Transverse colon (tissue), 4 donors: ENCODE measurements around the gene PLEKHG4B. TPM values are rescaled to one million over a fixed set of nuclear protein-coding genes. Genes with fewer than 3 reads are reported as not detected.
"Not testable (repeated sequence)": the region's sequence is repeated elsewhere in the genome, so short reads cannot be mapped to it uniquely, and the experiment has no call there.

Experiments used
- DNase-seq: peaks from one replicate; pipeline ENCODE4 v3.0.0-alpha.2; 2019
- H3K27ac ChIP-seq, 4 donors: fragments of 200-600 bp; sonication (generic); 2 replicates each; pipeline ENCODE4 v1.5.1; 2016 to 2018; ENCODE audit warnings: inconsistent platforms in 4 of 4
- H3K27me3 ChIP-seq: fragments of 200-600 bp; sonication (generic); 2 replicates; pipeline ENCODE4 v1.5.1; 2017; ENCODE audit warnings: inconsistent platforms
- H3K36me3 ChIP-seq, 4 donors: fragments of 200-600 bp; sonication (generic); 2 replicates each; pipeline ENCODE4 v1.5.1; 2017 to 2019; ENCODE audit warnings: inconsistent platforms in 4 of 4
- H3K4me1 ChIP-seq, 4 donors: fragments of 200-600 bp; sonication (generic); 2 replicates each; pipeline ENCODE4 v1.5.1; 2017 to 2020; ENCODE audit warnings: inconsistent platforms in 4 of 4
- H3K4me3 ChIP-seq, 4 donors: fragments of 200-600 bp; sonication (generic); 1 replicate in 1 of 4; 2 replicates in 3 of 4; pipeline versions ENCODE4 v1.5.1 to v1.6.1; 2017 to 2019; ENCODE audit warnings: inconsistent platforms in 4 of 4
- H3K9me3 ChIP-seq, 2 donors: fragments of 200-600 bp; sonication (generic); 2 replicates each; pipeline ENCODE4 v1.5.1; 2017 to 2019; ENCODE audit warnings: inconsistent platforms in 2 of 2
- EP300 ChIP-seq: sonication (generic); formaldehyde crosslinking; IDR thresholded peaks from one replicate; pipeline ENCODE4 v1.6.1; 2017; ENCODE audit warnings: antibody characterized with exemption, low read depth
- POLR2A ChIP-seq: fragments of 450-650 bp; IDR thresholded peaks from one replicate; pipeline ENCODE4 v1.6.1; 2016; ENCODE audit warnings: antibody characterized with exemption, mild to moderate bottlenecking, moderate library complexity
- POLR2AphosphoS5 ChIP-seq, 3 donors: sonication (generic); formaldehyde crosslinking; IDR thresholded peaks; one replicate each; pipeline ENCODE4 v1.6.1; 2016; ENCODE audit warnings: antibody characterized with exemption in 3 of 3
- WGBS, 2 donors: methylation state at CpG; one replicate each; pipeline ENCODE4 v1.1.5; 2018; ENCODE audit warnings: low coverage in 1 of 2; 5-methylcytosine and 5-hydroxymethylcytosine counted together
- in situ Hi-C, 4 donors: fragments of 200-750 bp; cut with MboI; loops; one replicate each; pipeline versions ENCODE4 v1.15.0 to v1.15.1; 2017; ENCODE audit warnings: low sequenced_read_pairs in 3 of 4, low pct_ligation_motif_present in 1 of 4, low pct_unique_long_range_greater_than_20kb in 1 of 4
- intact Hi-C: fragments of 100-400 bp; cut with DNase I; formaldehyde crosslinking; loops from one replicate; pipeline ENCODE4 v1.15.1; 2023; ENCODE audit warnings: low total_unique reads
- total RNA-seq, 4 donors: library from RNA; depleted of rRNA; stranded (reverse); fragments of >200 nt; gene quantifications; one replicate each; pipeline ENCODE4 v1.1.0, GENCODE V29; 2016
- TF ChIP-seq, protein P1 (sequence below), 5 experiments: fragments of 200-600 bp in 3 of 5; fragments of 450-650 bp in 2 of 5; sonication (generic) in 3 of 5; IDR thresholded peaks; 1 replicate in 2 of 5; 2 replicates in 3 of 5; pipeline ENCODE4 v1.5.1; 2016 to 2017; ENCODE audit warnings: antibody characterized with exemption in 5 of 5, inconsistent platforms in 3 of 5, mild to moderate bottlenecking in 2 of 5, moderate library complexity in 1 of 5

PLEKHG4B gene
- total RNA-seq, 4 donors from 2014 or later: under 0.01 to 0.40 (median under 0.01) TPM; not detected in 1

- no peak overlapping the region for H3K4me3 ChIP-seq
- no peak overlapping the region for H3K27ac ChIP-seq
- in situ Hi-C loops: no loop called here
- H3K9me3 ChIP-seq: no peaks in the 10 kb centered on the region
- DNase-seq: no peak
- H3K36me3 ChIP-seq: no peaks in the 10 kb centered on the region
- intact Hi-C loops: no loop called here
- WGBS, 2 donors: 30 to 37% methylated on average over 3 to 15 of the region's 15 CpGs
- H3K27me3 ChIP-seq: peaks cover 24% of the 10 kb centered on the region
- no peaks in the 10 kb centered on the region for H3K4me1 ChIP-seq
- TF ChIP-seq, protein P1, sequence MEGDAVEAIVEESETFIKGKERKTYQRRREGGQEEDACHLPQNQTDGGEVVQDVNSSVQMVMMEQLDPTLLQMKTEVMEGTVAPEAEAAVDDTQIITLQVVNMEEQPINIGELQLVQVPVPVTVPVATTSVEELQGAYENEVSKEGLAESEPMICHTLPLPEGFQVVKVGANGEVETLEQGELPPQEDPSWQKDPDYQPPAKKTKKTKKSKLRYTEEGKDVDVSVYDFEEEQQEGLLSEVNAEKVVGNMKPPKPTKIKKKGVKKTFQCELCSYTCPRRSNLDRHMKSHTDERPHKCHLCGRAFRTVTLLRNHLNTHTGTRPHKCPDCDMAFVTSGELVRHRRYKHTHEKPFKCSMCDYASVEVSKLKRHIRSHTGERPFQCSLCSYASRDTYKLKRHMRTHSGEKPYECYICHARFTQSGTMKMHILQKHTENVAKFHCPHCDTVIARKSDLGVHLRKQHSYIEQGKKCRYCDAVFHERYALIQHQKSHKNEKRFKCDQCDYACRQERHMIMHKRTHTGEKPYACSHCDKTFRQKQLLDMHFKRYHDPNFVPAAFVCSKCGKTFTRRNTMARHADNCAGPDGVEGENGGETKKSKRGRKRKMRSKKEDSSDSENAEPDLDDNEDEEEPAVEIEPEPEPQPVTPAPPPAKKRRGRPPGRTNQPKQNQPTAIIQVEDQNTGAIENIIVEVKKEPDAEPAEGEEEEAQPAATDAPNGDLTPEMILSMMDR (IDR thresholded peaks at IDR 0.05): no peak
- TF ChIP-seq POLR2AphosphoS5 (IDR thresholded peaks at IDR 0.05) (no peak), EP300 (no peak), POLR2A (no peak)
These were observed 10.6 kb downstream of the PLEKHG4B start for GRCh38 chr5:102411-103043.

DNA sequence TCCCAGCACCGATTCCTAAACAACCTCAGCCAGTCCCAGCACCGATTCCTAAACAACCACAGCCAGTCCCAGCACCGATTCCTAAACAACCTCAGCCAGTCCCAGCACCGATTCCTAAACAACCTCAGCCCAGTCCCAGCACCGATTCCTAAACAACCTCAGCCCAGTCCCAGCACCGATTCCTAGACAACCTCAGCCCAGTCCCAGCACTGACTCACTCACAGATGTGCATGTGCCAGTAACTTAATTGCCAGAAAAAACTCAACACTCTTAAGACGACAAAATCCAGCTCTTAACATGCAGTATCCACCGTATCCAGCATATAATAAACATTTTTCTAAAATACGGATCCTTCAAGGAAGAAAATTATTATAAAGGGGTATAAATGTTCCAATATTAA, 12.1 kb downstream of the PLEKHG4B start:
- in situ Hi-C loops, H3K36me3 ChIP-seq, H3K9me3 ChIP-seq, H3K4me3 ChIP-seq, intact Hi-C loops, H3K27ac ChIP-seq, H3K4me1 ChIP-seq, DNase-seq: not testable (repeated sequence)
- WGBS, 2 donors: 61 to 63% methylated on average over 3 to 9 of the region's 9 CpGs
- peaks cover 16% of the 10 kb centered on the region for H3K27me3 ChIP-seq

DNA sequence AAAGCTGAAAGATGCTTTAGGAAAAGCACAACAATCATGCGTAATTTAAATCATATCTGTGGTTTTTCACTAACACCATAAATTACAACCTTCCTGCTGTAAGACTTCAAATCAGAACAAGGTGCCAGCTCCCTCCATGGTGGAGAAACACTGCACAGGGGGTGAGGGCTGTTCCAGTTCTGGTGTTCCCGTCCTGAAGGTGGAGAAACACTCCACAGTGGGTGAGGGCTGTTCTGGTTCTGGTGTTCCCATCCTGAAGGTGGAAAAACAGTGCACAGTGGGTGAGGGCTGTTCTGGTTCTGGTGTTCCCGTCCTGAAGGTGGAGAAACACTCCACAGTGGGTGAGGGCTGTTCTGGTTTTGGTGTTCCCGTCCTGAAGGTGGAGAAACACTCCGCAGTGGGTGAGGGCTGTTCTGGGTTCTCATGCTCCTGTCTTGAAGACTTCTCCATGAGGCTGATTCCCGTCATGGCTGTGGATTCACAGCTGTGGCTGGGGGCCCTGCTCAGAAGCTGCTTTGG, 12.9 kb downstream of the PLEKHG4B start:
- no peaks in the 10 kb centered on the region for H3K36me3 ChIP-seq
- in situ Hi-C loops (no loop called here), intact Hi-C loops (no loop called here)
- TF ChIP-seq POLR2A (no peak), POLR2AphosphoS5 (IDR thresholded peaks at IDR 0.05) (no peak)
- TF ChIP-seq, protein P1 (IDR thresholded peaks at IDR 0.05): no peak
- peaks cover 9% of the 10 kb centered on the region for H3K27me3 ChIP-seq
- 66 to 72% methylated on average over 4 to 6 of the region's 6 CpGs for WGBS, 2 donors
- no peaks in the 10 kb centered on the region for H3K4me1 ChIP-seq
- no peak overlapping the region for H3K27ac ChIP-seq
- DNase-seq: no peak
- no peak overlapping the region for H3K4me3 ChIP-seq
- H3K9me3 ChIP-seq: no peaks in the 10 kb centered on the region

DNA sequence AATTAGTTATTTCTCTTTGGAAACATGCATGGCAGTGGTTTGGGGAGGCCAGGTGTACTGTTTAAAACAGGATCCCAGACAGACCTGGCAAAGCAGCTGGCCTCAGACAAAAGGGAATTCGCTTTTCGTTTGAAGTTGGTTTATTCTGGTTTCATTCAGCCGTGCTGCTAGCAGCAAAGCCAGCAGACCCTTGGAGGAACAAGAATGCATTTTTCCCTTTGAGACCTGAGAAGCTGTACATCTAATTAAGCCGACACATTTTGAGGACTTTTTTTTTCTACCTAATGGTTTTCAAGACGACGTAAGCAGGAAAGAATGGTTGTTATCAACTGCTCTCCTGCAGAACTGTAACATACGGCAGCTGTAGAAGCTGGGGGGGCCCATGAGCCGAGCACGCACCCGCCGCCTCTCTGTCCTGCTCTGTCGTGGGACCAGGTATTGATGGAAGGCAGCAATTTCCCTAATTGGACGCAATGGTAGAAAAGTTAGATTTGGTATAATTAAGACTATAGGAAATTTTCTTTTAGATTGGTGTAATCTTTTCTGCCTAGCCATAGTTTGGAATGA, 13.6 kb downstream of the PLEKHG4B start:
- no peaks in the 10 kb centered on the region for H3K4me1 ChIP-seq
- no peaks in the 10 kb centered on the region for H3K9me3 ChIP-seq
- intact Hi-C loops: no loop called here
- TF ChIP-seq POLR2A (no peak), EP300 (no peak), POLR2AphosphoS5 (IDR thresholded peaks at IDR 0.05) (no peak)
- TF ChIP-seq, protein P1 (IDR thresholded peaks at IDR 0.05): no peak
- in situ Hi-C loops: no loop called here
- no peaks in the 10 kb centered on the region for H3K36me3 ChIP-seq
- no peak overlapping the region for H3K27ac ChIP-seq
- DNase-seq: no peak
- 70 to 72% methylated on average over 13 of the region's 13 CpGs for WGBS, 2 donors
- no peak overlapping the region for H3K4me3 ChIP-seq
- peaks cover 5% of the 10 kb centered on the region for H3K27me3 ChIP-seq
